Spleen (tissue), 11 donors: ENCODE measurements around the gene G6PD. TPM values are rescaled to one million over a fixed set of nuclear protein-coding genes. Genes with fewer than 3 reads are reported as not detected.
"Not testable (repeated sequence)": the region's sequence is repeated elsewhere in the genome, so short reads cannot be mapped to it uniquely, and the experiment has no call there.

Experiments
- DNase-seq: peaks from one replicate; pipeline ENCODE4 v3.0.0-alpha.2; 2020
- H3K27ac ChIP-seq, 8 donors: fragments of 200-600 bp; sonication (generic) in 7 of 8; 1 replicate in 4 of 8; 2 replicates in 4 of 8; pipeline versions ENCODE4 v1.5.0 to v1.8.0; 2016 to 2021; ENCODE audit warnings: inconsistent platforms in 4 of 8, mild to moderate bottlenecking in 4 of 8, moderate library complexity in 1 of 8
- H3K27me3 ChIP-seq, 7 donors: fragments of 200-600 bp; sonication (generic) in 6 of 7; replicated peaks in 1 of 7; 1 replicate in 4 of 7; 2 replicates in 3 of 7; pipeline versions ENCODE4 v1.5.0 to v1.8.0; 2016 to 2021; ENCODE audit warnings: inconsistent platforms in 3 of 7, mild to moderate bottlenecking in 1 of 7
- H3K36me3 ChIP-seq, 6 donors: fragments of 200-600 bp; sonication (generic) in 5 of 6; 1 replicate in 4 of 6; 2 replicates in 2 of 6; pipeline versions ENCODE4 v1.5.0 to v1.8.0; 2016 to 2021; ENCODE audit warnings: inconsistent platforms in 2 of 6
- H3K4me1 ChIP-seq, 6 donors: fragments of 200-600 bp; sonication (generic) in 5 of 6; 1 replicate in 3 of 6; 2 replicates in 3 of 6; pipeline versions ENCODE4 v1.5.0 to v1.8.0; 2016 to 2021; ENCODE audit warnings: inconsistent platforms in 3 of 6
- H3K4me3 ChIP-seq, 8 donors: fragments of 200-600 bp; sonication (generic) in 7 of 8; 1 replicate in 4 of 8; 2 replicates in 4 of 8; pipeline versions ENCODE4 v1.5.0 to v1.8.0; 2016 to 2021; ENCODE audit warnings: inconsistent platforms in 4 of 8, mild to moderate bottlenecking in 4 of 8, moderate library complexity in 2 of 8
- H3K9me3 ChIP-seq, 8 donors: fragments of 200-600 bp; sonication (generic) in 7 of 8; 1 replicate in 4 of 8; 2 replicates in 4 of 8; pipeline versions ENCODE4 v1.5.0 to v1.8.0; 2016 to 2021; ENCODE audit warnings: inconsistent platforms in 4 of 8
- CTCF ChIP-seq, 11 experiments: fragments of 200-600 bp in 7 of 11; fragments of 450-650 bp in 4 of 11; sonication (generic) in 4 of 11; IDR thresholded peaks in 8 of 11; conservative IDR thresholded peaks in 3 of 11; 1 replicate in 7 of 11; 2 replicates in 4 of 11; pipeline versions ENCODE4 v1.4.0 to v1.8.0; 2016 to 2021; ENCODE audit warnings: antibody characterized with exemption in 11 of 11, inconsistent platforms in 4 of 11, mild to moderate bottlenecking in 1 of 11
- POLR2A ChIP-seq, 3 donors: fragments of 450-650 bp; IDR thresholded peaks; one replicate each; pipeline ENCODE4 v1.5.1; 2017; ENCODE audit warnings: antibody characterized with exemption in 3 of 3, mild to moderate bottlenecking in 1 of 3
- POLR2AphosphoS5 ChIP-seq, 3 donors: sonication (generic); formaldehyde crosslinking; IDR thresholded peaks; one replicate each; pipeline ENCODE4 v1.5.1; 2017; ENCODE audit warnings: antibody characterized with exemption in 3 of 3
- WGBS, 5 donors: extraction: QIAGEN DNeasy Blood & Tissue Kit in 3 of 5; methylation state at CpG; one replicate each; pipeline versions ENCODE4 v1.1.5 to v1.1.7; 2013 to 2018; 5-methylcytosine and 5-hydroxymethylcytosine counted together
- intact Hi-C: fragments of 100-400 bp; cut with DNase I; formaldehyde crosslinking; loops from one replicate; pipeline ENCODE4 v1.15.0; 2023; ENCODE audit warnings: low total_unique reads
- polyA plus RNA-seq, 3 donors: library from polyadenylated mRNA; stranded (reverse); fragments of 200-250 nt; gene quantifications; one replicate each; pipeline ENCODE4 v1.2.1, GENCODE V29; 2013
- total RNA-seq, 7 donors: library from RNA; depleted of rRNA in 3 of 7; stranded (reverse); fragments of >200 nt in 3 of 7; fragmentation: NEBNext Ultra II Directional in 4 of 7; extraction: Animal tissue kit (Norgen Biotek cat#: 25700) in 4 of 7; gene quantifications; one replicate each; pipeline versions ENCODE4 v1.1.0 to v1.2.1, GENCODE V29; 2016 to 2021
- donor health status: healthy with polysubstance abuse.
- donor health status: DM: no; HTN: no; CAD: no; lungs with moderate emphysema.
- donor health status: DM: no; HTN: no; CAD: no.
- donor health status: Bipolar disorder and iron deficiency.
- donor health status: healthy.
- donor health status: DM: no; HTN: no; CAD: no.
- donor health status: DM: yes; HTN: yes; CAD: no.

The G6PD gene
- total and polyA plus RNA-seq, 10 donors: 15.5 to 93.1 (median 62.2) TPM

- WGBS, 5 donors: 84 to 100% (median 89%) methylated on average over 5 of the region's 5 CpGs
- TF ChIP-seq POLR2A (IDR thresholded peaks at IDR 0.05) (no peak), CTCF (IDR thresholded peaks at IDR 0.05 in 8 of 11, conservative IDR thresholded peaks at IDR 0.05 in 3 of 11) (no peak), POLR2AphosphoS5 (IDR thresholded peaks at IDR 0.05) (no peak)
- Histone ChIP-seq H3K27ac (no peak overlapping the region), H3K4me1 (no peaks in the 10 kb centered on the region), H3K9me3 (peaks cover 0 to 5% (median 0%) of the 10 kb centered on the region in 8 donors), H3K27me3 (no peaks in the 10 kb centered on the region), H3K4me3 (no peak overlapping the region), H3K36me3 (no peaks in the 10 kb centered on the region)
- no peak for DNase-seq
- intact Hi-C loops: no loop called here
Observed at GRCh38 chrX:154592505-154592904, 45.9 kb upstream of the G6PD start.

DNA sequence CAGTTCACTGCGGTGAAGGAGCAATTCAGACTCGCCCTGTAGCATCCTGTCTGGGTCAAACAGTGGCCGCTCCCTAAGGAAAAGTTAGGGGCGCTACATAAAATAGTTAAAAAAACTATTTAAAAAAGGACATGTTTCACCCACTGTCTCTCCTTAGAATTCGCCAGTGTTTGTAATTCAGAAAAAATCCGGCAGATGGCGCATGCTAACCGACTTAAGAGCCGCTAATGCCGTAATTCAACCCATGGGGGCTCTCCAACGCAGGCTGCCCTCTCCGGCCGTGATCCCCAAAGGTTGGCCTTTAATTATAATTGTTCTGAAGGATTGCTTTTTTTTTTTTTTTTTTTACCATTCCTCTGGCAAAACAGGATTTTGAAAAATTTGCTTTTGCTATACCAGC is 43.8 kb upstream of the G6PD start:
- H3K36me3 ChIP-seq, H3K4me1 ChIP-seq, H3K4me3 ChIP-seq, intact Hi-C loops, H3K27me3 ChIP-seq, DNase-seq, H3K27ac ChIP-seq, H3K9me3 ChIP-seq: not testable (repeated sequence)
- WGBS, 5 donors: 18 to 27% methylated on average over 4 to 6 of the region's 13 CpGs; no CpG with 5 or more reads in 3 of the 5 donors

DNA sequence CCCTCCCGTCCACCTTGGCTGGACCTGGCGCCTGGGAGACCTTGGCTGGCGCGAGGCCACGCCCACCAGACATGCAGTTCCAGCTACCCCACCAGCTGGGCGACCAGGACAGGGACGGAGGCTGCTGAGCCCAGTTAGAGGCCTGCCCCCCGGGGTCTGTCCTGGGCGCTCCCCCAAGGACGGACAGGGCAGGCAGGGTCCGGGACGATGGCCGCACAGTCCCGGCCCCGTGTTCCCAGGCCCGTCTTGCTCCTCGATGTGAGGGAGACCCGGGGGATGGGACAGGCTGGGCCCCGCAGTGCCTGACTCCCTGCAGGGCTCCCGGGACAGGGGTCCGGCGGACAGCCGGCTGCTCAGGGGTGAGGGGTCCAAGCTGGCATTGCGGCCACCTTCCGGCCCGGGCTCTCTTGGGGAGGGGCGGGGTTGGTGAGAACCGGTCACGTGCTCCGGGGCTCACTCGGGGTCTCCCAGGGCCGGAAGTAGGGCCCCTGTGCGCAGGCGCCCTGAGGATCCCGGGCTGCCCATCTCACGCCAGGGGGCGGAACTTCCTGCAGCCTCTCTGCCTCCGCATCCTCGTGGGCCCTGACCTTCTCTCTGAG is 38.0 kb upstream of the G6PD start, which contains the start of gene CTAG1A:
CTAG1A (plus strand) TSS at position 549 of the 599 bp plus-strand sequence. CDS start 74 bp downstream, outside the sequence.
- H3K4me1 ChIP-seq, H3K9me3 ChIP-seq, H3K36me3 ChIP-seq, intact Hi-C loops, DNase-seq, H3K27me3 ChIP-seq, H3K4me3 ChIP-seq, H3K27ac ChIP-seq: not testable (repeated sequence)
- WGBS, 5 donors: no CpG with 5 or more reads among the region's 39 CpGs

- H3K36me3 ChIP-seq, H3K9me3 ChIP-seq, H3K4me3 ChIP-seq, H3K27me3 ChIP-seq, H3K4me1 ChIP-seq, DNase-seq, intact Hi-C loops, H3K27ac ChIP-seq: not testable (repeated sequence)
- no CpG with 5 or more reads among the region's 8 CpGs for WGBS, 5 donors
Observed at GRCh38 chrX:154582994-154583393, 36.3 kb upstream of the G6PD start.

- H3K4me1 ChIP-seq, intact Hi-C loops, H3K36me3 ChIP-seq, H3K4me3 ChIP-seq, DNase-seq, H3K27me3 ChIP-seq, H3K27ac ChIP-seq, H3K9me3 ChIP-seq: not testable (repeated sequence)
- no CpG with 5 or more reads among the region's 5 CpGs for WGBS, 5 donors
Observed at GRCh38 chrX:154575076-154575475, 28.4 kb upstream of the G6PD start.

DNA sequence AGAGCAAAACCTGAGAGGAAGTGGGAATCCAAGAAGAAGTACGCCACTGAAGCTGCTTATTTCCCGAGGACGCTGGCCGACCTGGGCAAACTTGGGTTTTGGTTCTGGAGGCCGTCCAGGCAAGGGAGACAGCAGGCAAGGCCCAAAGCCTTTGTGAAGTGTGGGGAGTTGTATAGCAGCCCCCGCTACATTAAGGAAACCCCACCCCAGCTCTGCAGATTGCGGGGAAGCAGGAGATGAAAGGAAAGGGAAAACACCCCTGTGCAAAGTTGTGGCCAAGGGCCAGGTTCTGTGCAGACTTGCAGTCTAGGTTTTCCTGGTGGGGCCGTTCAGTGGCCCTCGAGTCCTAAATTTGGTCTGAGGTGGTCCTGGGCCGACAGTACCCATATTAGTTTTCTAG is 26.4 kb upstream of the G6PD start:
- H3K36me3 ChIP-seq, H3K9me3 ChIP-seq, DNase-seq, H3K4me3 ChIP-seq, H3K27me3 ChIP-seq, intact Hi-C loops, H3K27ac ChIP-seq, H3K4me1 ChIP-seq: not testable (repeated sequence)
- WGBS, 5 donors: no CpG with 5 or more reads among the region's 10 CpGs

- intact Hi-C loops, H3K36me3 ChIP-seq, H3K4me1 ChIP-seq, H3K4me3 ChIP-seq, H3K9me3 ChIP-seq, DNase-seq, H3K27me3 ChIP-seq, H3K27ac ChIP-seq: not testable (repeated sequence)
- no CpG with 5 or more reads among the region's 11 CpGs for WGBS, 5 donors
Observed at GRCh38 chrX:154570361-154570760, 23.7 kb upstream of the G6PD start.

GRCh38 chrX:154562295-154562694 is 15.6 kb upstream of the G6PD start:
- intact Hi-C loops, H3K27ac ChIP-seq, DNase-seq, H3K4me1 ChIP-seq, H3K4me3 ChIP-seq, H3K27me3 ChIP-seq, H3K9me3 ChIP-seq, H3K36me3 ChIP-seq: not testable (repeated sequence)
- no CpG with 5 or more reads among the region's 10 CpGs for WGBS, 5 donors

GRCh38 chrX:154560326-154560725 is 13.7 kb upstream of the G6PD start:
- WGBS, 5 donors: 88 to 89% (median 89%) methylated on average over 9 to 12 of the region's 31 CpGs; no CpG with 5 or more reads in 2 of the 5 donors
- peak; percentile 10 for DNase-seq
- intact Hi-C loops: not testable (repeated sequence)

DNA sequence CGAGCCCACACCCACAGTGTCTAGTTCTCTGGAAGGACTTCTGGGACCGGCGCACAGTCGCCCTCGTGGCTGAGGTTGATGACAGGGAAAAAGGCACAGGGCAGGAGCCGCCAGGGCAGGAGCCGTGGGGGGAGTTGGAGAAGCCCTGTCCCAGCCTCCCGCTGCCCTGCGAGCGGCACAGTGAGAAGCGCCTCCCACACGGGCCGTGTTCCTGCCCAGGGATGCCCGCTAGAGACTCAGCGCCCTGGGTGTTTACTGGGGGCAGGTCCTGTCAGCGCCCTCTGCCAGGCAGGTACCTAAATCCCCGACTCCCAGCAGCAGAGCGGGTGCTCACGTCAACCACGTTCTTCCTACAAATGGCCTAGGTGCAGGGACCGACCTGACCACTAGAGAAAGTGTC is 12.2 kb upstream of the G6PD start:
- peaks cover 0 to 18% (median 1%) of the 10 kb centered on the region in 6 donors for H3K36me3 ChIP-seq
- peak; percentile 29 for DNase-seq
- H3K4me1 ChIP-seq, H3K27me3 ChIP-seq, H3K9me3 ChIP-seq, H3K27ac ChIP-seq, intact Hi-C loops, H3K4me3 ChIP-seq: not testable (repeated sequence)
- WGBS, 5 donors: 94 to 98% methylated on average over 6 to 9 of the region's 21 CpGs; no CpG with 5 or more reads in 3 of the 5 donors

More at GRCh38 chrX:154560326-154560725, 13.7 kb upstream of the G6PD start:
- H3K27me3 ChIP-seq, H3K4me3 ChIP-seq, H3K27ac ChIP-seq, H3K9me3 ChIP-seq, H3K36me3 ChIP-seq, H3K4me1 ChIP-seq: not testable (repeated sequence)
